Adipose tissue (tissue), 3 donors: Measurements from ENCODE around the gene MEGF11. TPM values are rescaled to one million over a fixed set of nuclear protein-coding genes. Genes with fewer than 3 reads are reported as not detected.

ENCODE experiments used
- H3K27ac ChIP-seq: one replicate; pipeline ENCODE4 v1.5.1; 2013; ENCODE audit warnings: low read depth, low read length
- WGBS, 3 donors: extraction: QIAGEN DNeasy Blood & Tissue Kit; methylation state at CpG; one replicate each; pipeline ENCODE4 v1.1.7; 2013; 5-methylcytosine and 5-hydroxymethylcytosine counted together
- polyA plus RNA-seq, 3 donors: library from polyadenylated mRNA; stranded (reverse); fragments of 200-250 nt; gene quantifications; one replicate each; pipeline ENCODE4 v1.2.3, GENCODE V29; 2013
- donor health status: healthy with polysubstance abuse.
- donor health status: Bipolar disorder and iron deficiency.
- donor health status: healthy.

MEGF11 gene
- polyA plus RNA-seq, 3 donors: 0.01 to 0.22 TPM; not detected in 1

DNA sequence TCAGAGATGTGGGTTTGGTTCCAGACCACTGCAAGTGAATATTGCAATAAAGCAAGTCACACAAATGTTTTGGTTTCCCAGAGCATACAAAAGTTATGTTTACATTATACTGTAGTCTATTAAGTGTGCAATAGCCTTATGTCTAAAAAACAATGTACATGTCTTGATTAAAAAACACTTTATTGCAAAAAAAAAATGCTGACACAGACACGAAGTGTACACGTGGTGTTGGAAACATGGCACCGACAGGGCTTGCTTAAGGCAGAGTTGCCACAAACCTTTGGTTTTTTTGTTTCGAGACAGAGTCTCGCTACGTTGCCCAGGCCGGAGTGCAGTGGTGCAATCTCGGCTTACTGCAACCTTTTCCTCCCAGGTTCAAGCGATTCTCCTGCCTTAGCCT is 334.2 kb downstream of the MEGF11 start:
- no peak overlapping the region for H3K27ac ChIP-seq
- 71 to 97% (median 83%) methylated on average over 9 of the region's 9 CpGs for WGBS, 3 donors

DNA sequence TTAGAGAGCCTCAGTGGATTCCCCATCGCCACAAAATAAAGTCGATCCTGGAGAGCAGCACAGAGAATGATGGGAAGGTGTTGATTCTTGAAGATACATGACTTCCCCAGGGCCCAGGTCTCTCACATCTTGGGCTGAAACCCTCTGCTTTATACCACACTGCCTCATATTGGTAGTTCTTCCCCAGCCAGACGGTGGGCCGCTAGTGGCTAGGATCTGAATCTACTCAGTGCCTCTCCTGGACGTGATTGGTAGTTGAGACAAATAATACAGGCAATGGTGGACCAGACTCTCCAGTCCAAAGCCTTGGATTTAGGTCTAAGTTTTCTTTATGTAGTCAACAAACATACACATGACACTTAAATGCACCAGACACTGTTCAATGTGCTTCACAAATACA is 334.6 kb downstream of the MEGF11 start:
- 93 to 95% (median 94%) methylated on average over 5 of the region's 5 CpGs for WGBS, 3 donors

GRCh38 chr15:65918357-65918920 is 335.1 kb downstream of the MEGF11 start:
- WGBS, 3 donors: 81 to 85% (median 84%) methylated on average over 3 of the region's 3 CpGs
- no peak overlapping the region for H3K27ac ChIP-seq

More for the DNA sequence above, 334.6 kb downstream of the MEGF11 start:
- no peak overlapping the region for H3K27ac ChIP-seq

DNA sequence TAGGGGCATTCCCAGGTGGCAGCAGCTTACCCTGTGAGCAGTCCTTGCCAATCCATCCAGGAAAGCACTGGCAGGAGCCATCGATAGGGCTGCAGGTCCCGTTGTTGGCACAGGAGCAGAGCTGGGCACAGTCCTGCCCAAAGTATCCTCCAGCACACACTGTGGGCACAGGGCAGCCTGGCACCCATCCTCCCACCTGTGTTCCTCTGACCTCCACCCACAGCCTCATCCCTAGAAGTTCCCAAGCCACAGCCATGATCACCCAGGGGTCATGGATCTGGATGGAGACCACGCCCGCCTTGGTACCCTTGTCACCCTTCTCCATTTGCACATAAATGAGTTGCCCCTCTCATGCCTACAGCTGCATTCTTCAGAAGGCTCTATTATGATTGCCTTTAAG is 335.6 kb downstream of the MEGF11 start:
- 93 to 99% (median 97%) methylated on average over 4 of the region's 4 CpGs for WGBS, 3 donors
- no peak overlapping the region for H3K27ac ChIP-seq

DNA sequence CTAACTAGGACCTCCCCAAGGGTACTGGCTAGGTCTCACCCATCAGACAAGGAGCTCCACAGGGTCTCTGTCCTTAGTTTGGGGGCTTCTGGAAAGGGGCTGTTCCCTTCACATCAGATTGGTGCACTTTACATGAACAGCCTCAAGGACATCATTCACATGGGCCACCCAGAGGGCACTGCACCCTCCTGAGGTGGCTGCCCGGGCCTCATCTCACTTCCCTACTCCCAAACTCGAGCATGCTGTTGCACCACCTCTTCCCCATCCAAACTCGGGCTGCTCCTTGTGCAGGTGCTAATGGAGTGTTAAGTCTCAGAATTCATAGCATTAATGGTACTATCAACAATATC is 336.2 kb downstream of the MEGF11 start:
- 67 to 75% (median 72%) methylated on average over 3 of the region's 3 CpGs for WGBS, 3 donors
- no peak overlapping the region for H3K27ac ChIP-seq

DNA sequence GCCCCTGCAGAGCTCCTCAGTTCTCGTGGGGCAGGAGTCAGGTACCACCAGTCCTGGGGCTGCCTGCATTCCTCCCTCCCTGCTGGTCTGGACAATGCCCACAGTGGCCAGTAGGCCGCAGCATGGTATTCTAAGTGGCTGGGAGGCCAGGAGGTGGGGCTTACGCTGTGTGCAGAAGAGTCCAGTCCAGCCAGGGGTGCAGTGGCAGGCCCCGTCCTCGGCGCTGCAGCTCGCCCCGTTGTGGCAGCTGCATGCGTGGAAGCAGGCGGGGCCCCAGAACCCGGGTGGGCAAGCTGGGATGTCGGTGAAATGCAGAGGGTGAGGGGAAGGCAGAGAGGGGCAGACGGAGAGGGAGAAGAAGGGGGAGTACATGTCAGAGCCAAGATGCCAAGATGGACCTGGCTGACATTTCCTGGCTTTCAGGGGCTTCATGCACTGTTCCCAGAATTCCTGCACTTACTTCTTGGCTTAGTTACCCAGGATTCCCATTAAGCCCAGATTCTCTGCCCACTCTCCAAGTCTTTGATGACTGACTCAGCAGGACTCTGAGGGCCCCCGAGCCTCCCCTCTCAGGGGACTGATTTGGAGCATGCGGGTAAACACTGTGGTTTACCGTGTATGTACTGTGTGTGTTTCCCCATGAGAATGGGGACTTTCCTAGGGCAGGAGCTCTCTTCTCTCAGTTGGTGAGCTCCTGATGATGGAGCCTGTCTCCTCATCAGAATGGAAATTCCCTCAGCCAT is 336.7 kb downstream of the MEGF11 start:
- H3K27ac ChIP-seq: no peak overlapping the region
- WGBS, 3 donors: 40 to 56% (median 53%) methylated on average over 16 of the region's 16 CpGs

- 78 to 87% (median 83%) methylated on average over 7 of the region's 7 CpGs for WGBS, 3 donors
- no peak overlapping the region for H3K27ac ChIP-seq
Observed at GRCh38 chr15:65916041-65916663, 337.4 kb downstream of the MEGF11 start.

GRCh38 chr15:65914981-65915925 is 338.3 kb downstream of the MEGF11 start:
- no peak overlapping the region for H3K27ac ChIP-seq
- WGBS, 3 donors: 30 to 89% (median 83%) methylated on average over 8 of the region's 8 CpGs

DNA sequence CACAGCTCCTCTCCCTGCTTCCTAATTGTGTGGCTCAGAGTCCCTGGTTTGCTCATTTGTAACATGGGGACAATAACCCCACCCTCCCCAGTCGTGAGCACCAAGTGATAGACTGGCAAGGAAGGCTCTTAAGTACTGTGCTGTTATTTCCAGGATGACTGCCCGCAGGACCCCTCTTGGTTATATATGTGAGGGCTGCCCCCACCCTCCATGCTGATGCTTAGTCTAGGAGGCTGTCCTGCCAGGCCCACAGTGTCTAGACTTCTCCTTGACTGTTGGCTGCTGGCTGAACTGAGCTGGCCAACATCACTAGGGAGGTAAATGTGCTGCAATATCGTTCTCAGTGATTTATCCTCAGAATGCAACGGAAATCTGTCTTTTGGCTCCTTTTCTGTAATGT is 339.2 kb downstream of the MEGF11 start:
- WGBS, 3 donors: 60 to 72% (median 65%) methylated on average over 4 of the region's 4 CpGs
- H3K27ac ChIP-seq: no peak overlapping the region

DNA sequence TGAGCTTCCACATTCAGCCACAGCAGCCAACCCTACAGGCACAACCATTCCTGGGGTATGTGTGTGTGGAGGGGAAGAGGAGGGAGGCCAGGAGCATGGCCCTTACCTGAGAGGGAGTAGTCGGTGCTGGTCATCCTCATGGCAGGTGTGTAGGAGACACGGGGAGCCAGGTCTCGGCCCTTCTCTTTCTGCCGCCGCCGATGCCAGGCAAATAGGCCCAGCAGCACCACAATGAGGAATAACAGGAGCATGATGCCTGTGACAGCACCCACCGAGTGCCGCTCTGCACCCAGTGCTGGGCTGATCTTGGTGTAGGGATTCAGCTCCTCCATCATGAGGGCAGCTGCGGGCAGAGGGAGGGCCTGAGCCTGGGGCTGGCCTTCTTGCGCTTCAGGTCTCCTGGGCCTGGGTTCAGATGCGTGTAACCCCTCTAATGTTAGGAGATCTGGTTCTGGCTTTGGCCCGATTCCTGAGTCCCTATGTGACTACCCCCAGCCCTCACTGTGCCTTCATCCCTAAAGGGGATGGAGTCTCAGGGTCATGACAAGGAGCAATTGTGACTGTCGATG is 339.8 kb downstream of the MEGF11 start:
- 91 to 93% (median 92%) methylated on average over 12 to 13 of the region's 13 CpGs for WGBS, 3 donors
- no peak overlapping the region for H3K27ac ChIP-seq

DNA sequence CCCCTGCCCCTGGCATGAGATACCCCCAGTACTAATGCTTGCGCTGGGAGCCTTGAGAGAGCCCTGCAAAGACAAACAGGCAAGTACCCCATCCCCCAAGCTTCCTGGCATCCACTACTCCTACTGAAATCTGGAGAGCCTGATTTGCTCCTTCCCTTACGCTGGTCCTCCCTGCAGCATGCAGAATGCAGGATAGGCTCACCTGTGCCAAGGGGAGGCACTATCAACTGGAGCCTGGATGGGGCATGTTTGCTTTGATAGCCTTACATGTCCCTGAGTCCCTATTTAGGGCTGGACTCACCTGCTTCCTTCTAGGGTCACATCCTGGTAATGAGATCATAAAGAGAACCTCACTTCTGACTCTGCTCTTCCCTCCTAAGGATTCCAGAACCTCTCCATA is 341.3 kb downstream of the MEGF11 start:
- 97 to 98% (median 98%) methylated on average over 2 of the region's 2 CpGs for WGBS, 3 donors
- H3K27ac ChIP-seq: no peak overlapping the region

GRCh38 chr15:65910341-65910740 is 343.2 kb downstream of the MEGF11 start:
- H3K27ac ChIP-seq: no peak overlapping the region
- WGBS, 3 donors: 90 to 97% (median 96%) methylated on average over 4 of the region's 4 CpGs

DNA sequence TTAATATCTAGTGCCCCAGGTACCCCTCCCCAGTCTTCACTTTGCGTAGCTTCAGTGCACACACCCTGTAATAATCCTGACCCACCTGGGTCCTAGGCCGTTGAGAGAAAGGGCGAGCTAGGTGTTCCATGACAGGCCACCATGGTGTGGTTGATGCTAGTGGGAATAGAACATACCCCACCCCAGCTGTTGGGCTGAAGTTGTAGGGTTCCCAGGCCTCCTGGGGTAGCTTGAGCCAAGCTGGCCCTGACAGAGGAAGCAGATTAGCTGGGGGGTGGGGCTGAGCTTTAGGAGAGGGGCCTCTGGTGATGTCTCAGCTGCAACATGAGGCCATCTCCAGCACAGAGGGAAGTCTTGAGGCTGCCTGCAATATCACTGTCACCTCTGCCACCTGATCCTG is 343.7 kb downstream of the MEGF11 start:
- WGBS, 3 donors: 91 to 94% (median 94%) methylated on average over 3 of the region's 3 CpGs
- no peak overlapping the region for H3K27ac ChIP-seq

GRCh38 chr15:65908876-65909275 is 344.7 kb downstream of the MEGF11 start:
- H3K27ac ChIP-seq: no peak overlapping the region
- 93 to 97% (median 97%) methylated on average over 4 of the region's 4 CpGs for WGBS, 3 donors

GRCh38 chr15:65907661-65908060 is 345.9 kb downstream of the MEGF11 start:
- 98 to 100% (median 98%) methylated on average over 3 of the region's 3 CpGs for WGBS, 3 donors
- H3K27ac ChIP-seq: no peak overlapping the region

GRCh38 chr15:65906396-65906795 is 347.2 kb downstream of the MEGF11 start:
- no peak overlapping the region for H3K27ac ChIP-seq
- 69 to 92% (median 87%) methylated on average over 1 of the region's 1 CpG for WGBS, 3 donors

GRCh38 chr15:65904301-65904700 is 349.2 kb downstream of the MEGF11 start:
- H3K27ac ChIP-seq: no peak overlapping the region
- 70 to 94% (median 70%) methylated on average over 4 of the region's 4 CpGs for WGBS, 3 donors

DNA sequence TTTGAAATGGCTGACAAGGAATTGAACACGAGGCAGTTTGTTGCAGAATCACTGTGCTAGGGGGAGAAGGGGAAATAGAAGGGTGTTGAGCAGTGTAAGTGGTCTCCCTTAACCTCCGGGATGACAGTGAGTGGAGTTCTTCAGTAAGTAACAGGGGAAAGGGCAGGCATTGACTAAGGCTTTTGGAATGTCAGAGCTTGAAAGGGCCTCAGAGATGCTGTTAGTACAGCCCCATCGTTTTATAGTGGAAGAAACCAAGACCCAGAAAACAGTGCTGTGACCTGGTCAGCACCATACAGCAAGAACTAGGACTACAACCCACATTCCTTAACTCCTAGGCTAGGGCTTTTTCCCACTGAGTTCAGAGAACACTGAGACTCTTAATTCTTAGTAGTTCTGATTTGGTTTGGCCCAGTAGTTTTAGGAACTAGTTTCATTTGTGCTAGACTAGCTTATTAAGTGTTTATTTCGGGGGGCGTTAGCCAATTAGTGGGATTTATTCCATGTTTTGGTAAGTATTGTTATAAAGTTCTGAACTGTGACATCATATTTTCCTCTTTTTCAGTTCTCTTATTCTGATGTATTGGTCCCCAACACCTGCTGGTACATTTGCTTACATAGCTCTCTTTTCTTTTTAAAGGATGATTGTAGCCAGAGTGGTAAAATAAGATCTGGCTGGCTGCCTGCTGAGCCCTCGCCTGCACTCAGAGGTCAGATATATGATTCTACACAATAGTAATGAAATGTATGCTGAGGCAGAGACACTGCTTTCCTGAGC is 350.1 kb downstream of the MEGF11 start:
- no peak overlapping the region for H3K27ac ChIP-seq
- WGBS, 3 donors: 78 to 87% (median 85%) methylated on average over 6 of the region's 6 CpGs
